OCI-LY7 (cell line): ENCODE results near the gene CCDC17. TPM values are rescaled to one million over a fixed set of nuclear protein-coding genes. Genes with fewer than 3 reads are reported as not detected.

Experiments used
- BruUV-seq: library from RNA; stranded (reverse); fragments of 400-500 nt; replicated peaks from 2 replicates; lab custom pipeline; 2021; lab: Mats Ljungman, UMichigan
- CTCF ChIA-PET: fragments of 300-600 bp; sonication (Branson Sonifier 250); formaldehyde crosslinking; loops from one replicate; lab custom pipeline; 2022; ENCODE audit warnings: antibody characterized with exemption; ENCODE audit not compliant: unreplicated experiment; lab: Charles Lee
- POLR2A ChIA-PET: fragments of 300-600 bp; sonication (Branson Sonifier 250); formaldehyde crosslinking; loops from one replicate; lab custom pipeline; 2022; ENCODE audit warnings: antibody characterized with exemption; lab: Charles Lee
- DNase-seq: peaks from one replicate; pipeline ENCODE4 v3.0.0-alpha.2; 2015; ENCODE audit warnings: low spot score
- H2AFZ ChIP-seq: fragments of 200-600 bp; sonication (generic), shearing (Covaris generic); 2 replicates; pipeline ENCODE4 v1.6.1; 2014; ENCODE audit warnings: mild to moderate bottlenecking, antibody characterized with exemption, low read length, moderate library complexity
- H3K27ac ChIP-seq: fragments of 200-600 bp; sonication (generic); 2 replicates; pipeline ENCODE4 v1.5.1; 2014; ENCODE audit warnings: mixed run types, low read depth, mild to moderate bottlenecking, moderate library complexity, low read length, inconsistent platforms; ENCODE audit not compliant: poor library complexity, severe bottlenecking
- H3K36me3 ChIP-seq: fragments of 200-600 bp; sonication (generic); 2 replicates; pipeline ENCODE4 v1.6.1; 2014; ENCODE audit warnings: mild to moderate bottlenecking, antibody characterized with exemption, low read length, moderate library complexity, mixed read lengths; ENCODE audit not compliant: insufficient read depth
- H3K4me1 ChIP-seq: fragments of 200-600 bp; sonication (generic); 2 replicates; pipeline ENCODE4 v1.5.1; 2014; ENCODE audit warnings: mild to moderate bottlenecking, low read length; ENCODE audit not compliant: insufficient read depth, poor library complexity, severe bottlenecking
- H3K4me2 ChIP-seq: fragments of 200-600 bp; sonication (generic); 2 replicates; pipeline ENCODE4 v1.6.1; 2014; ENCODE audit warnings: mild to moderate bottlenecking, low read length
- H3K4me3 ChIP-seq: fragments of 200-600 bp; sonication (generic); 2 replicates; pipeline ENCODE4 v1.5.1; 2014; ENCODE audit warnings: mild to moderate bottlenecking, low read depth, low read length; ENCODE audit not compliant: poor library complexity, severe bottlenecking
- H3K79me2 ChIP-seq: fragments of 200-600 bp; sonication (generic); 2 replicates; pipeline ENCODE4 v1.6.1; 2016; ENCODE audit warnings: low read depth, mild to moderate bottlenecking, low read length, moderate library complexity, mixed read lengths; ENCODE audit not compliant: insufficient read depth
- H3K9me2 ChIP-seq: fragments of 200-600 bp; sonication (generic); 2 replicates; pipeline ENCODE4 v1.6.1; 2016; ENCODE audit warnings: mild to moderate bottlenecking, low read length, mixed read lengths; ENCODE audit not compliant: insufficient read depth
- H3K9me3 ChIP-seq: fragments of 200-600 bp; sonication (generic); 2 replicates; pipeline ENCODE4 v1.6.1; 2014; ENCODE audit warnings: mild to moderate bottlenecking, mixed run types, low read length, mixed read lengths
- H4K20me1 ChIP-seq: fragments of 200-600 bp; sonication (generic); 2 replicates; pipeline ENCODE4 v1.6.1; 2014; ENCODE audit warnings: mild to moderate bottlenecking, antibody characterized with exemption, low read length, moderate library complexity, mixed read lengths; ENCODE audit not compliant: insufficient read depth
- CTCF ChIP-seq: fragments of 200-600 bp; sonication (generic); conservative IDR thresholded peaks from 2 replicates; pipeline ENCODE4 v1.5.1; 2014; ENCODE audit warnings: mild to moderate bottlenecking, antibody characterized with exemption, low read length, moderate library complexity, mixed read lengths
- EZH2phosphoT487 ChIP-seq: fragments of 200-600 bp; sonication (generic); IDR thresholded peaks from 2 replicates; pipeline ENCODE4 v1.6.1; 2018; ENCODE audit warnings: low read depth, borderline replicate concordance, mild to moderate bottlenecking, mixed run types, antibody characterized with exemption, low read length, moderate library complexity, mixed read lengths
- intact Hi-C: fragments of 100-400 bp; cut with micrococcal nuclease; formaldehyde crosslinking; loops from one replicate; pipeline ENCODE4 v1.10.0; 2022; ENCODE audit not compliant: unreplicated experiment
- total RNA-seq, 2 experiments: library from RNA; depleted of rRNA in 1 of 2; stranded (reverse); fragments of >200 nt in 1 of 2; shearing (Covaris generic) in 1 of 2; gene quantifications; 2 replicates each; pipeline ENCODE4 v1.2.3, GENCODE V29; 2014 to 2022

Gene CCDC17
- total RNA-seq, 2 experiments from 2014 or later, result 3.2 to 5.0 TPM

DNA sequence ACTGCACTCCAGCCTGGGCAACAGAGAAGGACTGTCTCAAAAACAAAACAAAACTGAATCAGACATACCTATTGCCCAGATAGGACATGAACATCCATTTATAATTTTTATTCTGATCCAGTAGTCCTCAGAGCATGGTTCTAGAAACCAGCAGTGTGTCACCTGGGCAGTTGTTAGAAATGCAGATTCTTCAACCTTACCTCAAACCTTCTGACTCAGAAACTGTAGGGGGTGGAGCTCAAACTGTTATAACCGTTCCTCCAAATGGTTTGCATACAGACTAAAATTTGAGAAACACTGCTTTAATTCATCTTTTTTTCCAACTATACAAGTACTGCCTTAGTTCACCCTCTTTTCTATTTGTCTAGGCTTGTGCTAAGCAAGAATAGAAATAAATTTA, 34.0 kb downstream of the CCDC17 start:
- TF ChIP-seq EZH2phosphoT487 (no peak), CTCF (no peak)
- no peak overlapping the region for H2AFZ ChIP-seq
- no peaks in the 10 kb centered on the region for H3K9me3 ChIP-seq
- H3K79me2 ChIP-seq, result peaks cover 100% of the 10 kb centered on the region
- peaks cover 33% of the 10 kb centered on the region for H4K20me1 ChIP-seq
- no peak overlapping the region for H3K4me3 ChIP-seq
- H3K9me2 ChIP-seq, result no peaks in the 10 kb centered on the region
- no peak overlapping the region for H3K27ac ChIP-seq
- BruUV-seq, result no TSS peak
- H3K4me1 ChIP-seq, result peaks cover 31% of the 10 kb centered on the region
- H3K4me2 ChIP-seq, result no peak overlapping the region
- ChIA-PET CTCF (no interaction called here), POLR2A (interaction anchor here (0.6 kb wide), 1 partner anchor 161 kb away, joined by 3 read pairs; no protein-coding TSS in a partner anchor)
- DNase-seq, result no peak
- intact Hi-C loops, result no loop called here
- H3K36me3 ChIP-seq, result peaks cover 97% of the 10 kb centered on the region

GRCh38 chr1:45586769-45587168, 37.1 kb downstream of the CCDC17 start:
- intact Hi-C loops, result no loop called here
- H3K9me3 ChIP-seq, result no peaks in the 10 kb centered on the region
- TF ChIP-seq CTCF (no peak), EZH2phosphoT487 (no peak)
- H3K4me2 ChIP-seq, result peak overlapping the region; percentile 97
- H3K36me3 ChIP-seq, result peaks cover 70% of the 10 kb centered on the region
- no peak for DNase-seq
- no peak overlapping the region for H2AFZ ChIP-seq
- peak overlapping the region; percentile 99 for H3K4me3 ChIP-seq
- H3K4me1 ChIP-seq, result peaks cover 45% of the 10 kb centered on the region
- peaks cover 79% of the 10 kb centered on the region for H3K79me2 ChIP-seq
- CTCF ChIA-PET, result no interaction called here
- no TSS peak for BruUV-seq
- no peaks in the 10 kb centered on the region for H3K9me2 ChIP-seq
- POLR2A ChIA-PET, result interaction anchor here (0.7 to 1.5 kb wide), 3 partner anchors 13 to 499 kb away, joined by 4 to 5 read pairs (median 4); partner anchors contain the start of genes MUTYH and TOE1
- peaks cover 30% of the 10 kb centered on the region for H4K20me1 ChIP-seq
- H3K27ac ChIP-seq, result no peak overlapping the region

- Histone ChIP-seq H3K36me3 (peaks cover 58% of the 10 kb centered on the region), H3K27ac (no peak overlapping the region), H4K20me1 (peaks cover 30% of the 10 kb centered on the region), H3K79me2 (peaks cover 67% of the 10 kb centered on the region), H3K4me3 (peak overlapping the region; percentile 99), H3K4me2 (peak overlapping the region; percentile 97), H3K9me2 (no peaks in the 10 kb centered on the region), H3K4me1 (peaks cover 48% of the 10 kb centered on the region), H3K9me3 (no peaks in the 10 kb centered on the region), H2AFZ (no peak overlapping the region)
- DNase-seq, result no peak
- intact Hi-C loops, result no loop called here
- ChIA-PET POLR2A (interaction anchor here (0.6 to 2.5 kb wide), 5 partner anchors 14 to 284 kb away, joined by 3 to 6 read pairs (median 4); partner anchors contain the start of genes MUTYH and TOE1), CTCF (interaction anchor here (0.6 kb wide), 1 partner anchor 26 kb away, joined by 4 read pairs; no protein-coding TSS in a partner anchor)
- BruUV-seq, result no TSS peak
- TF ChIP-seq EZH2phosphoT487 (no peak), CTCF (no peak)
Observed at GRCh38 chr1:45585496-45586075, 38.3 kb downstream of the CCDC17 start.
